Peyer's patch (tissue), 4 donors: Measurements from ENCODE around the gene FNBP1. TPM values are rescaled to one million over a fixed set of nuclear protein-coding genes. Genes with fewer than 3 reads are reported as not detected.
"Not testable (repeated sequence)": the region's sequence is repeated elsewhere in the genome, so short reads cannot be mapped to it uniquely, and the experiment has no call there.

Experiments used
- DNase-seq, 3 donors: peaks; one replicate each; pipeline ENCODE4 v3.0.0-alpha.2; 2017 to 2019
- H3K27ac ChIP-seq, 4 donors: fragments of 200-600 bp; sonication (generic); one replicate each; pipeline ENCODE4 v1.5.1; 2016 to 2019
- H3K27me3 ChIP-seq, 2 donors: fragments of 200-600 bp; sonication (generic); one replicate each; pipeline ENCODE4 v1.5.1; 2019
- H3K36me3 ChIP-seq, 3 donors: fragments of 200-600 bp; sonication (generic); one replicate each; pipeline ENCODE4 v1.5.1; 2016 to 2019
- H3K4me1 ChIP-seq, 4 donors: fragments of 200-600 bp; sonication (generic); one replicate each; pipeline ENCODE4 v1.5.1; 2016 to 2019
- H3K4me3 ChIP-seq, 4 donors: fragments of 200-600 bp; sonication (generic); 1 replicate in 3 of 4; 2 replicates in 1 of 4; pipeline ENCODE4 v1.5.1; 2016 to 2019; ENCODE audit warnings: mild to moderate bottlenecking in 1 of 4
- H3K9me3 ChIP-seq, 4 donors: fragments of 200-600 bp; sonication (generic); one replicate each; pipeline ENCODE4 v1.5.1; 2016 to 2019; ENCODE audit warnings: mild to moderate bottlenecking in 1 of 4
- POLR2A ChIP-seq, 2 donors: fragments of 450-650 bp; IDR thresholded peaks; one replicate each; pipeline ENCODE4 v1.5.1; 2017; ENCODE audit warnings: antibody characterized with exemption in 2 of 2, mild to moderate bottlenecking in 2 of 2, moderate library complexity in 2 of 2
- total RNA-seq, 4 donors: library from RNA; depleted of rRNA; stranded (reverse); fragments of >200 nt; gene quantifications; one replicate each; pipeline ENCODE4 v1.1.0, GENCODE V29; 2016
- TF ChIP-seq, protein P1 (sequence below), 6 experiments: fragments of 450-650 bp in 4 of 6; fragments of 200-600 bp in 2 of 6; sonication (generic) in 1 of 6; IDR thresholded peaks; one replicate each; pipeline ENCODE4 v1.5.1; 2017 to 2019; ENCODE audit warnings: antibody characterized with exemption in 6 of 6, mild to moderate bottlenecking in 3 of 6, moderate library complexity in 1 of 6

Gene FNBP1
- total RNA-seq, 4 donors from 2014 or later: 9.8 to 163 (median 22.2) TPM

DNA sequence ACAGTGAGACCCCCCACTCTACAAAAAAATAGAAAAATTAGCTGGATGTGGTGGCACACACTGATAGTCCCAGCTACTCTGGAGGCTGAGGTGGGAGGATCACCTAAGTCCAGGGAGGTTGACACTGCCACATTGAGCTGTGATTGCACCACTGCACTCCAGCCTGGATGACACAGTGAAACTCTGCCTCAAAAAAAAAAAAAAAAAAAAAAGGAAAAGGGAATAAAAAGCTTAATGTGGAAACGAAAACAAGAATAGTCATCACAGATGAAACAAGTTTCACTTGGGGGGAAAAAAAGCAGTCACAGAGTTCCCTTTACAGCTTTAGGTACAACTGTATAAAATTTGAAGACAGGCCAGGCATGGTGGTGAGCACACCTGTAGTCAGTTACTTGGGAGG, 84.2 kb downstream of the FNBP1 start:
- H3K27me3 ChIP-seq: no peaks in the 10 kb centered on the region
- no peak overlapping the region for H3K27ac ChIP-seq
- TF ChIP-seq, protein P1, sequence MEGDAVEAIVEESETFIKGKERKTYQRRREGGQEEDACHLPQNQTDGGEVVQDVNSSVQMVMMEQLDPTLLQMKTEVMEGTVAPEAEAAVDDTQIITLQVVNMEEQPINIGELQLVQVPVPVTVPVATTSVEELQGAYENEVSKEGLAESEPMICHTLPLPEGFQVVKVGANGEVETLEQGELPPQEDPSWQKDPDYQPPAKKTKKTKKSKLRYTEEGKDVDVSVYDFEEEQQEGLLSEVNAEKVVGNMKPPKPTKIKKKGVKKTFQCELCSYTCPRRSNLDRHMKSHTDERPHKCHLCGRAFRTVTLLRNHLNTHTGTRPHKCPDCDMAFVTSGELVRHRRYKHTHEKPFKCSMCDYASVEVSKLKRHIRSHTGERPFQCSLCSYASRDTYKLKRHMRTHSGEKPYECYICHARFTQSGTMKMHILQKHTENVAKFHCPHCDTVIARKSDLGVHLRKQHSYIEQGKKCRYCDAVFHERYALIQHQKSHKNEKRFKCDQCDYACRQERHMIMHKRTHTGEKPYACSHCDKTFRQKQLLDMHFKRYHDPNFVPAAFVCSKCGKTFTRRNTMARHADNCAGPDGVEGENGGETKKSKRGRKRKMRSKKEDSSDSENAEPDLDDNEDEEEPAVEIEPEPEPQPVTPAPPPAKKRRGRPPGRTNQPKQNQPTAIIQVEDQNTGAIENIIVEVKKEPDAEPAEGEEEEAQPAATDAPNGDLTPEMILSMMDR (IDR thresholded peaks at IDR 0.05): no peak
- TF ChIP-seq POLR2A (IDR thresholded peaks at IDR 0.05): no peak
- DNase-seq: no peak
- H3K36me3 ChIP-seq: peaks cover 0 to 7% (median 0%) of the 10 kb centered on the region in 3 donors
- H3K4me3 ChIP-seq: no peak overlapping the region
- H3K9me3 ChIP-seq: no peaks in the 10 kb centered on the region
- H3K4me1 ChIP-seq: peaks cover 0 to 9% (median 4%) of the 10 kb centered on the region in 4 donors

DNA sequence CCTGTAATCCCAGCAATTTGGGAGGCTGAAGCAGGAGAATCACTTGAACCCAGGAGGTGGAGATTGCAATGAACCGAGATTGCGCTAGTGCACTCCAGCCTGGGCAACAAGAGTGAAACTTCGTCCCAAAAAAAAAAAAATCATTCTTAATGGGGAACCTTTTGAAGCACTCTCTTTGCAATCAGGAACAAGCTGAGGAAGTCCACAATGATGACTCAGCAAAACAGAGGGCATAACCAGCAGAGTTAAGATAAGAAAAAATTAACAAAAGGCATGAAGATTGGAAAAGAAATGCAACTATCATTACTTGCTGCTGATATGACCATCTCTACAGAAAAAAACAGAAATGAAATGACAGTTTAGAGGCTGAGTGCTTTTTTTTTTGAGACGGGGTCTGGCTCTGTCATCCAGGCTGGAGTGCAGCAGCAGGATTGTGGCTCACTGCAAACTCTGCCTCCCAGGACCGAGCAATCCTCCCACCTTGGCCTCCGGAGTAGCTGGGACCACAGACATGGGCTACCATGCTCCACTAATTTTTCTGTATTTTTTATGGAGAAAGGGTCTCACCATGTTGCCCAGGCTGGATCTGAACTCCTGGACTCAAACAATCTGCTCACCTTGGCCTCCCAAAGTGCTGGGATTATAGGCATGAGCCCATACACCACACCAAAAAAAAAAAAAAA, 88.0 kb downstream of the FNBP1 start:
- no peak for DNase-seq
- Histone ChIP-seq H3K9me3 (no peaks in the 10 kb centered on the region), H3K27me3 (no peaks in the 10 kb centered on the region), H3K36me3 (peaks cover 0 to 7% (median 0%) of the 10 kb centered on the region in 3 donors), H3K4me1 (no peaks in the 10 kb centered on the region), H3K4me3 (no peak overlapping the region), H3K27ac (peak overlapping the region in 2 of 4 donors; percentile 43 to 51)
- TF ChIP-seq, protein P1 (IDR thresholded peaks at IDR 0.05): no peak
- TF ChIP-seq POLR2A (IDR thresholded peaks at IDR 0.05): no peak

DNA sequence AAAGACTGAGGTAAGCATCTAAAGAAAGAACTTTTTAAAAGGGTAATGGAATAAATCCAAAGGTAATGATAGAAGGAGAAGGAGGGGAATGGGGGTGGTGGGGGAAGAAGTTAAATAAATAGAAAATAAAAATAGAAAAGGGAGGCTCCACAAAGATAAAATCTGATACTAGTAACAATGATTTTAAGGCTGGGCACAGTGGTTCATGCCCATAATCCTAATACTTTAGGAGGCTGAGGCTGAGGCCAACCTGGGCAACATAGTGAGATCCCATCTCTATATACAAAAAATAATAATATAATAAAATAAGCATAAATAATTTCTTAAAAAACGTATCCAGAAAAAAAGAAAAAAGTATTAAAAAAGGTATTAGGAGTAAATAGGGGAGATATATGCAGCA, 89.3 kb downstream of the FNBP1 start:
- Histone ChIP-seq H3K9me3 (no peaks in the 10 kb centered on the region), H3K36me3 (peaks cover 0 to 7% (median 0%) of the 10 kb centered on the region in 3 donors), H3K27ac (no peak overlapping the region), H3K27me3 (no peaks in the 10 kb centered on the region), H3K4me1 (no peaks in the 10 kb centered on the region), H3K4me3 (no peak overlapping the region)
- no peak for DNase-seq
- TF ChIP-seq, protein P1 (IDR thresholded peaks at IDR 0.05): no peak
- no peak for TF ChIP-seq POLR2A (IDR thresholded peaks at IDR 0.05)

DNA sequence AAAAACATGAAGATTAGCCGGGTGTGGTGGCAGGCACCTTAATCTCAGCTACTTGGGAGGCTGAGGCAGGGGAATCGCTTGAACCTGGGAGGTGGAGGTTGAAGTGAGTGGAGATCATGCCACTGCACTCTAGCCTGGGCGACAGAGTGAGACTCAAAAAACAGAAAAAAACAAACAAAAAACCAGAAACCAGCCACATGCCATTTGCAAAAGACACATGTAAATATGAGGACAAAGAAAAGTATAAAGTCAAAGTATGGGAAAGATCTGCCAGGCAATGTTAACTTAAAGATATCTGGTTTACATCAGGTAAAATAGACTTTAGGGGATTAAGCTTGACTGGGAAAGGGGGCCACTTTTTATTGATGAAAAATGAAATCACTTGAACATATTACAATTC, 90.7 kb downstream of the FNBP1 start:
- Histone ChIP-seq H3K27me3 (no peaks in the 10 kb centered on the region), H3K4me1 (no peaks in the 10 kb centered on the region), H3K27ac (no peak overlapping the region), H3K4me3 (no peak overlapping the region), H3K9me3 (no peaks in the 10 kb centered on the region), H3K36me3 (peaks cover 0 to 7% (median 0%) of the 10 kb centered on the region in 3 donors)
- no peak for DNase-seq
- TF ChIP-seq POLR2A (IDR thresholded peaks at IDR 0.05): no peak
- TF ChIP-seq, protein P1 (IDR thresholded peaks at IDR 0.05): no peak

DNA sequence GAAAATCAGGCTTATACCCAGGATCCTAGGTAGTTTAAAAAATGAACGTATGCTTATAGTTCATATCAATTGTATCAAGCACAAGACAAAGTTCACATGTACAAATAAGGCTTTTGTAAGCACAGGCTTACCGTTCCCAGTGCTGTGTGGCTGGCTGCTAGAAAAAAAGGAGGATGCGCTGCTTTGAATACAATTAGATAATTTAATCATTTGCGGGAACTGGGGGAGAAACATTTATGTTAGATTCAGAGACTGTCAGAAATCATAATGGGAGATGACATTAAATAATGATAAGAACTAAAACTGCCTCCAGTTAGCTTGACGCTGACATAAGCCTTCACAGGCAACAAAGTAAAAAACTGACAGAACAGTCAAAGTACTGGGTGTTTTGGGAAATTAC, 93.2 kb downstream of the FNBP1 start:
- DNase-seq: no peak
- H3K36me3 ChIP-seq: no peaks in the 10 kb centered on the region
- H3K9me3 ChIP-seq: no peaks in the 10 kb centered on the region
- no peak for TF ChIP-seq POLR2A (IDR thresholded peaks at IDR 0.05)
- TF ChIP-seq, protein P1 (IDR thresholded peaks at IDR 0.05): no peak
- H3K27me3 ChIP-seq: no peaks in the 10 kb centered on the region
- no peak overlapping the region for H3K4me3 ChIP-seq
- H3K4me1 ChIP-seq: peaks cover 0 to 8% (median 2%) of the 10 kb centered on the region in 4 donors
- H3K27ac ChIP-seq: no peak overlapping the region

DNA sequence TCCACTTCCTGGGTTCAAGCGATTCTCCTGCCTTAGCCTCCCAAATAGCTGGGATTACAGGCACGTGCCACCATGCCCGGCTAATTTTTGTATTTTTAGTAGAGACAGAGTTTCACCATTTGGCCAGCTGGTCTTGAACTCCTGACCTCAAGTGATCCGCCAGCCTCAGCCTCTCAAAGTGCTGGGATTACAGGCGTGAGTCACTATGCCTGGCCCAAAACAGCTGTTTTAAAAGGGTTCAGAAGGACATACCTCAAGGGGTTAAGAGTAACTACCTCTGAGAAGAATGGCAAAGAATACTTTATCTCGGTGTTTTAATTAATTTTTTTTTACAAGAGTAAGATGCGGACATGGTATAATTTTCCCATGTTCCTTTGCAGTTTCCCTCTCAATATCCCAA, 94.4 kb downstream of the FNBP1 start:
- not testable (repeated sequence) for H3K9me3 ChIP-seq, DNase-seq, H3K4me3 ChIP-seq, H3K27me3 ChIP-seq, H3K4me1 ChIP-seq, H3K36me3 ChIP-seq
- peak overlapping the region in 1 of 4 donors; percentile 7 for H3K27ac ChIP-seq
